ENCODE results near the gene GLI3.

The GLI3 gene

DNA sequence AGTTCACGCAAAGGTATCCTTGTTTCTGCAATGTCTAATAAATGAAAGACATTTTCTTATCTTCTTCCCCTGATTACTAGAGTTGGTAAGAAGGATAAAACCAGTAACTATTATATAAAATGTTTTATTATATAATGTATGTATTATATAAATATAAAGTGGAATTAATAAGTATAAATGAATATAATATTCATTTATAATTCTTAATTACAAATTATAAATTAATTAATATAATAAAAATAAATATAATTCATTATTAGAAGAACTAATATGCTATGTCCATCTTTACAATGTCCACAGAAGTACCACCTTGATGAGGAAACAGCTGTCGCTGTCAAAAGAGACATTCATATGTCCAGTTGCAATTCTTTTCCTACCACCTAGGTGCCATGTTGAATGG is 177.7 kb downstream of the GLI3 start:
- TF ChIP-seq, protein P1, sequence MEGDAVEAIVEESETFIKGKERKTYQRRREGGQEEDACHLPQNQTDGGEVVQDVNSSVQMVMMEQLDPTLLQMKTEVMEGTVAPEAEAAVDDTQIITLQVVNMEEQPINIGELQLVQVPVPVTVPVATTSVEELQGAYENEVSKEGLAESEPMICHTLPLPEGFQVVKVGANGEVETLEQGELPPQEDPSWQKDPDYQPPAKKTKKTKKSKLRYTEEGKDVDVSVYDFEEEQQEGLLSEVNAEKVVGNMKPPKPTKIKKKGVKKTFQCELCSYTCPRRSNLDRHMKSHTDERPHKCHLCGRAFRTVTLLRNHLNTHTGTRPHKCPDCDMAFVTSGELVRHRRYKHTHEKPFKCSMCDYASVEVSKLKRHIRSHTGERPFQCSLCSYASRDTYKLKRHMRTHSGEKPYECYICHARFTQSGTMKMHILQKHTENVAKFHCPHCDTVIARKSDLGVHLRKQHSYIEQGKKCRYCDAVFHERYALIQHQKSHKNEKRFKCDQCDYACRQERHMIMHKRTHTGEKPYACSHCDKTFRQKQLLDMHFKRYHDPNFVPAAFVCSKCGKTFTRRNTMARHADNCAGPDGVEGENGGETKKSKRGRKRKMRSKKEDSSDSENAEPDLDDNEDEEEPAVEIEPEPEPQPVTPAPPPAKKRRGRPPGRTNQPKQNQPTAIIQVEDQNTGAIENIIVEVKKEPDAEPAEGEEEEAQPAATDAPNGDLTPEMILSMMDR (IDR thresholded peaks at IDR 0.05): no peak
- H3K27ac ChIP-seq: no peak overlapping the region

DNA sequence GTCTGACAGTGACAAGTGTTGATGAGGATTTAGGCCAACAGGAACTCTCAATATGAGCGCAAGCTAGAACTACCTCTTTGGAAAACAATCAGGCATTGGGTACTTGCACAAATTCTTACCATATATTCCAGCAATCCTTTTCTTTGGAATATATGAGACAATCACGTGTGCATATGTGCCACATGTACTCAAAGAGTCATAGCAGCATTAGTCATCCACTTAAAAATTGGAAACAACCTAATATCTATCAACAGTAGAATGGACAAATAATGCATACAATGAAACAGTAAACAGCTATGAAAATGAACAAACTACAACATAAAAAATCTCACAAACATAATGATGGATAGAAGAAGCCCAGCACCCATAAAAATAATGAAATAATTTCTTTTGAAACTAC is 179.7 kb downstream of the GLI3 start:
- no peak overlapping the region for H3K27ac ChIP-seq
- no peak for TF ChIP-seq ZFX (IDR thresholded peaks at IDR 0.05; ENCODE audit: borderline replicate concordance)
- TF ChIP-seq, protein P1 (IDR thresholded peaks at IDR 0.05): no peak

DNA sequence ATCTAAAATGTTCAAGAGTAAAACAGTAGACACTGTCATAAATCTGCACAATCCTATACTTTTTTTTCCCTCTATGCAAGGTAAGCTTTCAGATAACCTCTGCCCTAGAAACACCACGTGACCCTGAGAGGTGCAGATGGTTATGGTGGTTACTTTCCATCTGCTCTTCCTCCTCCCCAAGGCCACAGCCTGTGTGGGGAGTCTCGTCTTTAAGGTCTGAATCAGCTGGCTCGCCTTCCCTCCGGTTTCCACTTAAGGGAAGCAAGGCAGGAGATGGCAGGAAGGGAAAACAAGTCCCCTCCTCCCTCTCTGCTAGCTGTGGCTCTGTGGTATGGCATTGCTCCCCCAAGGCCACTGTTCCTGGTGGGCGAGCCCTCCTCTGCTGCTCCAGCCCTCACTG is 181.8 kb downstream of the GLI3 start:
- no peak overlapping the region for H3K27ac ChIP-seq
- no peak for TF ChIP-seq ZFX (IDR thresholded peaks at IDR 0.05; ENCODE audit: borderline replicate concordance)
- TF ChIP-seq, protein P1 (IDR thresholded peaks at IDR 0.05): no peak

DNA sequence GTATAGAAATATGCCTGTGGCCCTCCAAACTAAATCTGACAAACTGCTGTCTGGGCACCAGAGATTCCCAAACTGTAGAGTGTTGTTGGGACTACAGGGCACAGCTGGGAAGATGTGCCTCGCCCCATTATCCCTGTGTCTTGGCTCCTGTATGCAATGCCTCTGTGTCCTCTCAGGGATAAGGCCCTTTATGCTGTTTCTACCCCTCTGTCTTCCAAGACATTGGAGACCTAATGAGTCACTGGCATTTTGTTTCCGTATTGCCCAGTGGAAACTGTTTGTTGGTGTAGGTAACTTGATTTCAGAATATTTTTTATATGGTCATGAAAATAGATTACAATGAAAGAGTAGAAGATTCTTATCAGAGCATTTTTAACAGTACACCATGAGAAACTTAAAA is 183.2 kb downstream of the GLI3 start:
- TF ChIP-seq, protein P1 (IDR thresholded peaks at IDR 0.05): no peak
- no peak for TF ChIP-seq ZFX (IDR thresholded peaks at IDR 0.05; ENCODE audit: borderline replicate concordance)
- no peak overlapping the region for H3K27ac ChIP-seq

DNA sequence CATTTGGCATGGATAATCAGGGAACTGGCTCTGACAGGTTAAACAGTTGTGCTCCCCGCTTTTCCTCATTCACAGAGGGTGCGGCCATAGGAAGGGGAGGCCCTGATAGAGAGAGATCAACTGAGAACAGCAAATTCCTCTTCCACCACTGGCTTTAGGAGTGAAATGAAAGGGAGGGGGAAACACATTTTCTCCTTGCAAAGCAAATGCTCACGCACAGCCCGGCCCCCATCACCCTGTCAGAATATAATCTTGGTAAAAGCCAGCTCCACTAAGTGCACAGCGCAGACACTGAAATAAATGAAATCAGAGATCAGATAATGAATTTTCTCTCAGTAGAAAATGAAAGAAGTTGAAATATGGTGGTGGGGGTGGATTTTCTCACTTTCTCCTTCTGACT is 187.2 kb downstream of the GLI3 start:
- no peak for TF ChIP-seq ZFX (IDR thresholded peaks at IDR 0.05; ENCODE audit: borderline replicate concordance)
- TF ChIP-seq, protein P1 (IDR thresholded peaks at IDR 0.05): no peak
- H3K27ac ChIP-seq: no peak overlapping the region

DNA sequence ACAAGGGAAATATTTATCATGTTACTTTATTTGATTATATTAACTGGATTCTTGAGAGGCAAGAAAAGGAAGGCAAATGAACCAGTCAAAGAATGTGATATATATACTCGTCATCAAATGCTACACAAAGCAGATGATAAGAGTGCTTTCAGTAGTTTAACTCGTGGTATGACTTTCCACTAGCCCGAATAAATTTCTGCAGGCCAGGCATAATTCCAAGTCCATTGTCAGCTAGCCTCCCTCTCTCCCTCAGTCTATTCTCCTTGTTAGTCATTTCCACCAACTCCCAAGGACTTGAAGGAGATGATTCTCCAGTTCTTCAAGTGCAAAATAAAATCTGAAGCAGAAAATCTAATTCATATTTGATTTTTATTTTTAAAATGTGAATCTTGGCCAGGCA is 190.5 kb downstream of the GLI3 start:
- no peak overlapping the region for H3K27ac ChIP-seq
- no peak for TF ChIP-seq ZFX (IDR thresholded peaks at IDR 0.05; ENCODE audit: borderline replicate concordance)
- TF ChIP-seq, protein P1 (IDR thresholded peaks at IDR 0.05): no peak

DNA sequence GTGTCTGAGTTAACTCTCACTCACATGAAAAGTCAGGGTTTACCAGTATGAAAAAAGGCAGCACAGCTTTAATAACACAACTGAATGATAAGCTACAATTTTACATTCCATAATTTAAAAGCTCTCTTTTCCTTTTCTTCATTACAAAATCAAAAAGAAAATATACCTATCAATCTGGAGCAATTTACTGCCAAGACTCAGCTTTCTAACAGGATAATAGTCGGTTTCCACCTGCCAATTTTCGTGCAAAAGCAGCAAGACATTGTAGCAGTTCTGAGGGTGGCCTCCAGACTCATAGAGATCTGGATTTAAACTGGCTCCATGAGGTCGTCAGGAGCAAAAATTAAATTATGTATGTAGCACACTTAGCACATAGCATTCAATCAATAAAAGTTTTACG is 191.0 kb downstream of the GLI3 start:
- TF ChIP-seq ZFX (IDR thresholded peaks at IDR 0.05; ENCODE audit: borderline replicate concordance): no peak
- no peak overlapping the region for H3K27ac ChIP-seq

DNA sequence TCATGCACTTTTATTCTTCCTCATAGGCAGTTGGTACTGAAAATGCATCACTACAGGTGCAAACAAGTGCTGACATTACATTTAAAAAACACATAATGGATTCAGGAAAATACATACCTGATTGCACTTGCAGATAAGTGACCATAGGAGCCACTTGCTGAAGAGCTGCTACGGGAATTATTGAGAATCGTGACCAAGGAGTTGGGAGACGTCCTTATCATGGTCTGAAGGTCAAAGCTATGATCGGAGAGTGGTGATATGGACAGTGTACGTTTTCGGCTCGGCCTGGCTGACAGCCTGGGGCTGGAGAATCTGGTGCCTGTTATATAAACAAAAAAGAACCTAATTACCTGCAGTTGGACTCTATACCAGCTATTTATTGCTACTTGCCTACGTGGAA is 197.1 kb downstream of the GLI3 start:
- no peak for TF ChIP-seq ZFX (IDR thresholded peaks at IDR 0.05; ENCODE audit: borderline replicate concordance)
- TF ChIP-seq, protein P1 (IDR thresholded peaks at IDR 0.05): no peak

More for the DNA sequence above, 197.1 kb downstream of the GLI3 start:
- no peak overlapping the region for H3K27ac ChIP-seq

All from 22Rv1 (cell line).